Transverse colon (tissue), 4 donors: ENCODE measurements around the gene KLK13. TPM values are rescaled to one million over a fixed set of nuclear protein-coding genes. Genes with fewer than 3 reads are reported as not detected.

Experiments
- DNase-seq: peaks from one replicate; pipeline ENCODE4 v3.0.0-alpha.2; 2019
- H3K27ac ChIP-seq, 4 donors: fragments of 200-600 bp; sonication (generic); 2 replicates each; pipeline ENCODE4 v1.5.1; 2016 to 2018; ENCODE audit warnings: inconsistent platforms in 4 of 4
- H3K27me3 ChIP-seq: fragments of 200-600 bp; sonication (generic); 2 replicates; pipeline ENCODE4 v1.5.1; 2017; ENCODE audit warnings: inconsistent platforms
- H3K36me3 ChIP-seq, 4 donors: fragments of 200-600 bp; sonication (generic); 2 replicates each; pipeline ENCODE4 v1.5.1; 2017 to 2019; ENCODE audit warnings: inconsistent platforms in 4 of 4
- H3K4me1 ChIP-seq, 4 donors: fragments of 200-600 bp; sonication (generic); 2 replicates each; pipeline ENCODE4 v1.5.1; 2017 to 2020; ENCODE audit warnings: inconsistent platforms in 4 of 4
- H3K4me3 ChIP-seq, 4 donors: fragments of 200-600 bp; sonication (generic); 1 replicate in 1 of 4; 2 replicates in 3 of 4; pipeline versions ENCODE4 v1.5.1 to v1.6.1; 2017 to 2019; ENCODE audit warnings: inconsistent platforms in 4 of 4
- H3K9me3 ChIP-seq, 2 donors: fragments of 200-600 bp; sonication (generic); 2 replicates each; pipeline ENCODE4 v1.5.1; 2017 to 2019; ENCODE audit warnings: inconsistent platforms in 2 of 2
- CTCF ChIP-seq, 5 experiments: fragments of 200-600 bp in 3 of 5; fragments of 450-650 bp in 2 of 5; sonication (generic) in 3 of 5; IDR thresholded peaks; 1 replicate in 2 of 5; 2 replicates in 3 of 5; pipeline ENCODE4 v1.5.1; 2016 to 2017; ENCODE audit warnings: antibody characterized with exemption in 5 of 5, inconsistent platforms in 3 of 5, mild to moderate bottlenecking in 2 of 5, moderate library complexity in 1 of 5
- EP300 ChIP-seq: sonication (generic); formaldehyde crosslinking; IDR thresholded peaks from one replicate; pipeline ENCODE4 v1.6.1; 2017; ENCODE audit warnings: antibody characterized with exemption, low read depth
- POLR2A ChIP-seq: fragments of 450-650 bp; IDR thresholded peaks from one replicate; pipeline ENCODE4 v1.6.1; 2016; ENCODE audit warnings: antibody characterized with exemption, mild to moderate bottlenecking, moderate library complexity
- POLR2AphosphoS5 ChIP-seq, 3 donors: sonication (generic); formaldehyde crosslinking; IDR thresholded peaks; one replicate each; pipeline ENCODE4 v1.6.1; 2016; ENCODE audit warnings: antibody characterized with exemption in 3 of 3
- WGBS, 2 donors: methylation state at CpG; one replicate each; pipeline ENCODE4 v1.1.5; 2018; ENCODE audit warnings: low coverage in 1 of 2; 5-methylcytosine and 5-hydroxymethylcytosine counted together
- in situ Hi-C, 4 donors: fragments of 200-750 bp; cut with MboI; loops; one replicate each; pipeline versions ENCODE4 v1.15.0 to v1.15.1; 2017; ENCODE audit warnings: low sequenced_read_pairs in 3 of 4, low pct_ligation_motif_present in 1 of 4, low pct_unique_long_range_greater_than_20kb in 1 of 4
- intact Hi-C: fragments of 100-400 bp; cut with DNase I; formaldehyde crosslinking; loops from one replicate; pipeline ENCODE4 v1.15.1; 2023; ENCODE audit warnings: low total_unique reads
- total RNA-seq, 4 donors: library from RNA; depleted of rRNA; stranded (reverse); fragments of >200 nt; gene quantifications; one replicate each; pipeline ENCODE4 v1.1.0, GENCODE V29; 2016

KLK13 gene
- total RNA-seq, 4 donors from 2014 or later: 3.3 TPM; not detected in 3

GRCh38 chr19:51047031-51047335, 17.9 kb downstream of the KLK13 start:
- intact Hi-C loops: no loop called here
- H3K27me3 ChIP-seq: peaks cover 3% of the 10 kb centered on the region
- WGBS, 2 donors: 16 to 33% methylated on average over 1 to 4 of the region's 4 CpGs
- no peaks in the 10 kb centered on the region for H3K4me1 ChIP-seq
- no peaks in the 10 kb centered on the region for H3K36me3 ChIP-seq
- H3K4me3 ChIP-seq: no peak overlapping the region
- in situ Hi-C loops: no loop called here
- no peak overlapping the region for H3K27ac ChIP-seq
- TF ChIP-seq POLR2A (no peak), EP300 (no peak), CTCF (IDR thresholded peaks at IDR 0.05) (no peak), POLR2AphosphoS5 (IDR thresholded peaks at IDR 0.05) (no peak)
- DNase-seq: no peak
- H3K9me3 ChIP-seq: no peaks in the 10 kb centered on the region

- no peak for TF ChIP-seq POLR2AphosphoS5 (IDR thresholded peaks at IDR 0.05)
- no peak for TF ChIP-seq EP300
- no peak for TF ChIP-seq CTCF (IDR thresholded peaks at IDR 0.05)
- no peak for TF ChIP-seq POLR2A
- in situ Hi-C loops (no loop called here), intact Hi-C loops (no loop called here)
- Histone ChIP-seq H3K27me3 (peaks cover 3% of the 10 kb centered on the region), H3K4me3 (no peak overlapping the region), H3K27ac (no peak overlapping the region), H3K9me3 (no peaks in the 10 kb centered on the region), H3K4me1 (no peaks in the 10 kb centered on the region), H3K36me3 (no peaks in the 10 kb centered on the region)
- DNase-seq: no peak
- 83 to 84% methylated on average over 3 to 11 of the region's 11 CpGs for WGBS, 2 donors
Measured at GRCh38 chr19:51044327-51044726, 20.6 kb downstream of the KLK13 start.

GRCh38 chr19:51043497-51043896, 21.4 kb downstream of the KLK13 start:
- intact Hi-C loops (no loop called here), in situ Hi-C loops (no loop called here)
- DNase-seq: no peak
- Histone ChIP-seq H3K27ac (no peak overlapping the region), H3K4me1 (no peaks in the 10 kb centered on the region), H3K36me3 (no peaks in the 10 kb centered on the region), H3K9me3 (no peaks in the 10 kb centered on the region), H3K27me3 (peaks cover 3% of the 10 kb centered on the region), H3K4me3 (no peak overlapping the region)
- TF ChIP-seq POLR2A: no peak
- no peak for TF ChIP-seq EP300
- no peak for TF ChIP-seq POLR2AphosphoS5 (IDR thresholded peaks at IDR 0.05)
- TF ChIP-seq CTCF (IDR thresholded peaks at IDR 0.05): no peak
- WGBS, 2 donors: 67 to 83% methylated on average over 1 to 9 of the region's 9 CpGs

- H3K4me1 ChIP-seq: no peaks in the 10 kb centered on the region
- H3K36me3 ChIP-seq: no peaks in the 10 kb centered on the region
- no peak for TF ChIP-seq CTCF (IDR thresholded peaks at IDR 0.05)
- TF ChIP-seq POLR2A: no peak
- no peak for TF ChIP-seq EP300
- TF ChIP-seq POLR2AphosphoS5 (IDR thresholded peaks at IDR 0.05): no peak
- no peak for DNase-seq
- H3K9me3 ChIP-seq: no peaks in the 10 kb centered on the region
- intact Hi-C loops: no loop called here
- no peak overlapping the region for H3K27ac ChIP-seq
- no peak overlapping the region for H3K4me3 ChIP-seq
- H3K27me3 ChIP-seq: no peaks in the 10 kb centered on the region
- 83 to 84% methylated on average over 5 to 6 of the region's 6 CpGs for WGBS, 2 donors
- in situ Hi-C loops: no loop called here
Measured at GRCh38 chr19:51040151-51040550, 24.7 kb downstream of the KLK13 start.
